ENCODE data around the gene TCERG1L.

GRCh38 chr10:131150126-131150525, 161.4 kb downstream of the TCERG1L start:
- TF ChIP-seq, protein P1, sequence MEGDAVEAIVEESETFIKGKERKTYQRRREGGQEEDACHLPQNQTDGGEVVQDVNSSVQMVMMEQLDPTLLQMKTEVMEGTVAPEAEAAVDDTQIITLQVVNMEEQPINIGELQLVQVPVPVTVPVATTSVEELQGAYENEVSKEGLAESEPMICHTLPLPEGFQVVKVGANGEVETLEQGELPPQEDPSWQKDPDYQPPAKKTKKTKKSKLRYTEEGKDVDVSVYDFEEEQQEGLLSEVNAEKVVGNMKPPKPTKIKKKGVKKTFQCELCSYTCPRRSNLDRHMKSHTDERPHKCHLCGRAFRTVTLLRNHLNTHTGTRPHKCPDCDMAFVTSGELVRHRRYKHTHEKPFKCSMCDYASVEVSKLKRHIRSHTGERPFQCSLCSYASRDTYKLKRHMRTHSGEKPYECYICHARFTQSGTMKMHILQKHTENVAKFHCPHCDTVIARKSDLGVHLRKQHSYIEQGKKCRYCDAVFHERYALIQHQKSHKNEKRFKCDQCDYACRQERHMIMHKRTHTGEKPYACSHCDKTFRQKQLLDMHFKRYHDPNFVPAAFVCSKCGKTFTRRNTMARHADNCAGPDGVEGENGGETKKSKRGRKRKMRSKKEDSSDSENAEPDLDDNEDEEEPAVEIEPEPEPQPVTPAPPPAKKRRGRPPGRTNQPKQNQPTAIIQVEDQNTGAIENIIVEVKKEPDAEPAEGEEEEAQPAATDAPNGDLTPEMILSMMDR (IDR thresholded peaks at IDR 0.05): no peak
- no peak for TF ChIP-seq POLR2A (IDR thresholded peaks at IDR 0.05)
